Gastroesophageal sphincter (tissue), 4 donors: ENCODE results near the gene SLC6A5. TPM values are rescaled to one million over a fixed set of nuclear protein-coding genes. Genes with fewer than 3 reads are reported as not detected.
"Not testable (repeated sequence)": the region's sequence is repeated elsewhere in the genome, so short reads cannot be mapped to it uniquely, and the experiment has no call there.

Experiments used
- ATAC-seq: fragments of 150-250 bp; one replicate; pipeline ENCODE4 v1.9.1; 2016; ENCODE audit warnings: mild to moderate bottlenecking, moderate library complexity
- H3K27ac ChIP-seq, 4 donors: fragments of 200-600 bp; sonication (generic) in 3 of 4; 1 replicate in 3 of 4; 2 replicates in 1 of 4; pipeline ENCODE4 v1.5.1; 2016 to 2019
- H3K27me3 ChIP-seq: fragments of 200-600 bp; sonication (generic); one replicate; pipeline ENCODE4 v1.5.1; 2019
- H3K36me3 ChIP-seq, 2 donors: fragments of 200-600 bp; sonication (generic); one replicate each; pipeline ENCODE4 v1.5.1; 2019; ENCODE audit warnings: control low read depth in 1 of 2
- H3K4me1 ChIP-seq, 3 donors: fragments of 200-600 bp; sonication (generic); 1 replicate in 2 of 3; 2 replicates in 1 of 3; pipeline ENCODE4 v1.5.1; 2016 to 2019; ENCODE audit warnings: control low read depth in 2 of 3
- H3K4me3 ChIP-seq, 2 donors: fragments of 200-600 bp; sonication (generic); one replicate each; pipeline ENCODE4 v1.5.1; 2019; ENCODE audit warnings: mild to moderate bottlenecking in 1 of 2, moderate library complexity in 1 of 2
- H3K9me3 ChIP-seq, 3 donors: fragments of 200-600 bp; sonication (generic); one replicate each; pipeline ENCODE4 v1.5.1; 2017 to 2019; ENCODE audit warnings: control low read depth in 2 of 3
- EP300 ChIP-seq: sonication (generic); formaldehyde crosslinking; IDR thresholded peaks from one replicate; pipeline ENCODE4 v1.6.1; 2017; ENCODE audit warnings: antibody characterized with exemption, mild to moderate bottlenecking
- POLR2A ChIP-seq, 2 donors: fragments of 450-650 bp; IDR thresholded peaks; one replicate each; pipeline ENCODE4 v1.6.1; 2017; ENCODE audit warnings: antibody characterized with exemption in 2 of 2, mild to moderate bottlenecking in 2 of 2, moderate library complexity in 1 of 2
- POLR2AphosphoS5 ChIP-seq: sonication (generic); formaldehyde crosslinking; IDR thresholded peaks from one replicate; pipeline ENCODE4 v1.6.1; 2017; ENCODE audit warnings: antibody characterized with exemption
- WGBS, 2 donors: methylation state at CpG; one replicate each; pipeline ENCODE4 v1.1.5; 2018; ENCODE audit warnings: low coverage in 1 of 2; 5-methylcytosine and 5-hydroxymethylcytosine counted together
- total RNA-seq, 4 donors: library from RNA; depleted of rRNA; stranded (reverse); fragments of >200 nt; gene quantifications; one replicate each; pipeline ENCODE4 v1.1.0, GENCODE V29; 2016
- TF ChIP-seq, protein P1 (sequence below), 4 experiments: fragments of 200-600 bp in 2 of 4; fragments of 450-650 bp in 2 of 4; sonication (generic) in 1 of 4; IDR thresholded peaks; one replicate each; pipeline ENCODE4 v1.5.1; 2017 to 2019; ENCODE audit warnings: antibody characterized with exemption in 4 of 4, mild to moderate bottlenecking in 2 of 4, moderate library complexity in 2 of 4

SLC6A5 gene
- total RNA-seq, 4 donors from 2014 or later = not detected

DNA sequence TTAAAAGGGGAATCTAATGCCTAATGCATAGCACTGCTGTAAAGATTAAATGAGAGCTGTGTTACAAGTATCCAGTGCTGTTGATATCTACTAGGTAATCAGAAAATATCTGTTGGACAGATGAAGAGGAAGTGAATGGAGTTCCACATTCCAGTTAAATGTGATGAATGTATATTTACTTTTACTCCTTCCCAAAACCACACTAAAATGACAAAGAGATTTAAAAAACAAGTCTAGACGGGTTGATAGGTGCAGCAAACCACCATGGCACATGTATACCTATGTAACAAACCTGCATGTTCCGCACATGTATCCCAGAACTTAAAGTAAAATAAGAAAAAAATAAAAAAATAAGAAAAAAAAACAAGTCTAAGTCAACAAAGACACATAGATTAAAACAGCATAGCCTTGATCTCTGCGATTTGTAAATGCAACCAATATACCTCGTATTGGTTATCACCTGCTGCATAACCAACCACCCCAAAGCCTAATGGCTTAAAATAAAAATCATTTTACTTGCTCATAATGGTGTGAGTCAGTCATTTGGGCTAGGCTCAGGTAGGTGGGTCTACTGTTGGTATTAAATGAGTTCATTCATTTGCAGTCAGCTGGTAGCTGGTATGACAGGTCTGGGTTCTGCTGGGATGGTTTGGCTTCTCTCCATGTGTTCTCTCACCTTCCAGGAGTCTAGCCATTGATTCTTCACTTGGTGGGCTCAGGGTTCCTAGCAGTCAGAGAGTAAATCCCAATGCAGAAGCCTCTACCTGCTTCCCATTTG is 39.7 kb upstream of the SLC6A5 start:
- H3K27me3 ChIP-seq = no peaks in the 10 kb centered on the region
- no peaks in the 10 kb centered on the region for H3K36me3 ChIP-seq
- no peaks in the 10 kb centered on the region for H3K4me1 ChIP-seq
- no peak for ATAC-seq
- H3K27ac ChIP-seq = no peak overlapping the region
- TF ChIP-seq POLR2A (IDR thresholded peaks at IDR 0.05) (no peak), EP300 (no peak), POLR2AphosphoS5 (no peak)
- TF ChIP-seq, protein P1, sequence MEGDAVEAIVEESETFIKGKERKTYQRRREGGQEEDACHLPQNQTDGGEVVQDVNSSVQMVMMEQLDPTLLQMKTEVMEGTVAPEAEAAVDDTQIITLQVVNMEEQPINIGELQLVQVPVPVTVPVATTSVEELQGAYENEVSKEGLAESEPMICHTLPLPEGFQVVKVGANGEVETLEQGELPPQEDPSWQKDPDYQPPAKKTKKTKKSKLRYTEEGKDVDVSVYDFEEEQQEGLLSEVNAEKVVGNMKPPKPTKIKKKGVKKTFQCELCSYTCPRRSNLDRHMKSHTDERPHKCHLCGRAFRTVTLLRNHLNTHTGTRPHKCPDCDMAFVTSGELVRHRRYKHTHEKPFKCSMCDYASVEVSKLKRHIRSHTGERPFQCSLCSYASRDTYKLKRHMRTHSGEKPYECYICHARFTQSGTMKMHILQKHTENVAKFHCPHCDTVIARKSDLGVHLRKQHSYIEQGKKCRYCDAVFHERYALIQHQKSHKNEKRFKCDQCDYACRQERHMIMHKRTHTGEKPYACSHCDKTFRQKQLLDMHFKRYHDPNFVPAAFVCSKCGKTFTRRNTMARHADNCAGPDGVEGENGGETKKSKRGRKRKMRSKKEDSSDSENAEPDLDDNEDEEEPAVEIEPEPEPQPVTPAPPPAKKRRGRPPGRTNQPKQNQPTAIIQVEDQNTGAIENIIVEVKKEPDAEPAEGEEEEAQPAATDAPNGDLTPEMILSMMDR (IDR thresholded peaks at IDR 0.05) = no peak
- H3K9me3 ChIP-seq = peaks cover 0 to 7% (median 0%) of the 10 kb centered on the region in 3 donors
- no peak overlapping the region for H3K4me3 ChIP-seq
- WGBS, 2 donors = 75 to 79% methylated on average over 4 of the region's 4 CpGs

DNA sequence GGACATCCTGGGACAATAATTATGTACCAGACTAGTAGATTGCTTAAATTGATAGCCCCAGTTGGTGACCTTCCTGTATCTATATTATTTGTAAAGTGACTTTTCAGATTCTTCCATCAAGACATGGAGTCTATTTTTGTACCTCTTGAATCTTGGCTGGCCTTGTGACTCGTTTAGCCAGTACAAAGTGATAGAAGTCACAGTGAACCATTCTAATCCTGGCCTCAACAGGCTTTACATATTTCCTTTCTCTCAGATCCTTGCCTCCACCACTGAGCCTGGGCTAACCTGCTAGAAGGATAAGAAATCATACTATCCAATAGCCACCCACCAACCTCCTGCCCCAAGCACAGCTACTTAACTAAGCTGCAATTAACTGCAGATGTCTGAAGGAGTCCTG is 37.5 kb upstream of the SLC6A5 start:
- Histone ChIP-seq H3K36me3 (no peaks in the 10 kb centered on the region), H3K4me3 (no peak overlapping the region), H3K27ac (no peak overlapping the region), H3K4me1 (no peaks in the 10 kb centered on the region), H3K9me3 (no peaks in the 10 kb centered on the region), H3K27me3 (no peaks in the 10 kb centered on the region)
- TF ChIP-seq, protein P1 (IDR thresholded peaks at IDR 0.05) = no peak
- TF ChIP-seq EP300 (no peak), POLR2A (IDR thresholded peaks at IDR 0.05) (no peak), POLR2AphosphoS5 (no peak)
- 50 to 60% methylated on average over 1 of the region's 1 CpG for WGBS, 2 donors
- no peak for ATAC-seq

DNA sequence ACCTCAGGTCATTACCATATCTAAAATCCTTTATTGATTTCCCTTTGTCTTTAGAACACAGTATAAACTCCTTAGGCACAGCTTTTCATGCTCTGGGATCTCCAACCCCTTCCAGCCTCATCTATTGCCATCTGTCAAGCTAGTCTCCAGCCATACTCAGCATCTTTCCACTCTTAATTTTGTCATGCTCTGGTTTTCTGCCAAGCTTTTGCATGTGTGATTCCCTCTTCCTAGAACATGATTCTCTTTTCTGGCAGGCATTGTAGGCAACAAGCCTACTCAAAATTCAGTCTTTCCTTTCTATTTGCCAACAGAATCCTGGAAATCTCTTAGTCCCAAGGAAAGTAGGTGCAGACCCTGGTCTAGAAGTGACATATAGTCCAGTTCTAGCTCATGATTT is 35.5 kb upstream of the SLC6A5 start:
- TF ChIP-seq POLR2AphosphoS5 (no peak), EP300 (no peak), POLR2A (IDR thresholded peaks at IDR 0.05) (no peak)
- TF ChIP-seq, protein P1 (IDR thresholded peaks at IDR 0.05) = no peak
- no peak overlapping the region for H3K27ac ChIP-seq
- H3K27me3 ChIP-seq = no peaks in the 10 kb centered on the region
- no peak overlapping the region for H3K4me3 ChIP-seq
- H3K9me3 ChIP-seq = no peaks in the 10 kb centered on the region
- H3K4me1 ChIP-seq = no peaks in the 10 kb centered on the region
- H3K36me3 ChIP-seq = no peaks in the 10 kb centered on the region
- ATAC-seq = no peak

DNA sequence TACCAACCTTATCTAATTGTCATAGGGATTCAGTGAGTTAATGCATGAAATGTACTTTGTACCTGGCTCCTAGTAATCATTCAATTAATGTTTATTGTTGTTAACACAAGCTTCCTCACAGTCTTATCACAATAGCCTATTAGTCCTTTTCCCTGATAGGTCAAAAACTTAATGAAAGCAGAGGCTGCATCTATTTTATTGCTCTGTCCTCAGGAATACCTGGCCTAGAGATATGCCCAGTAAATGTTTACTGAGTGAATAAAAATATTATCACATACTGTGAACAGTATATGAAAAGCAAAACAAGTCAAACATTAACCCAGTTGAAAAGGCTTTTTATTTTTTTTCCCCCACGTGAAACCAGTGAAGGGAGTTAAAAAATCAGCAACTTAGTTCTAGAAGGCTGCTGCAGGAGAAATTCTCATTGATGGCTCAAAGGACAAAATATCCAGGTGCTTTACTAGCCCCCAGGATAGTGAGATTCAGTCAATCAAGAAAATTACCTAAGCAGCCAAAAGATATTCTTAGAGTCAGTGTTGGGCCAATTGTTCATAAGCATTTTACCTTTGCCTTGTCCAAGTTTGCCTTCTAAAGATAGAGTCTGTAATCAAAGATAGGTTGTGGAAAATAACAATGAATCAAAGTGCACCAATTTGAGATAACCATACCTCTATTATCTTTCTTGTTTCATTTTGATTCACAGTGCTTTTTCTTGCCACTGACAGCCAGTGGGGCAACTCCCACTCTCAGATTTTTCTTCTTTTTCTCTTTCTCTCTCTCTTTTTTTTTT is 34.4 kb upstream of the SLC6A5 start:
- no peak for ATAC-seq

DNA sequence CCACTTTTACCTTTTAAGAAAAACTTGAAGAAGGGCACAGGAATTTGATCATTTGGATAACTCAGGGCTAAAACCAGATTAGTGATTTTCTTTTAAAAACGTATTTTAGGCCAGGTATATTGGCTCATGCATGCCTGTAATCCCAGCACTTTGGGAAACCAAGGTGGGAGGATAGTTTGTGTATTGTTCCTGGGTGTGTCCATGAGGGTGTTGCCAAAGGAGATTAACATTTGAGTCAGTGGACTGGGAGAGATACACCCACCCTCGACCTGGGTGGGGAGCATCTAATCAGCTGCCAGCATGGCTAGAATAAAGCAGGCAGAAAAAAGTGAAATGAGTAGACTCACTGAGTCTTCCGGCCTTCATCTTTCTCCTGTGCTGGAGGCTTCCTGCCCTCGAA is 33.3 kb upstream of the SLC6A5 start:
- ATAC-seq, H3K4me3 ChIP-seq, H3K27me3 ChIP-seq, H3K9me3 ChIP-seq, H3K27ac ChIP-seq, H3K36me3 ChIP-seq, H3K4me1 ChIP-seq: not testable (repeated sequence)
- WGBS, 2 donors = 47 to 53% methylated on average over 3 to 4 of the region's 4 CpGs

More for the DNA sequence above, 34.4 kb upstream of the SLC6A5 start:
- Histone ChIP-seq H3K4me3 (no peak overlapping the region), H3K4me1 (no peaks in the 10 kb centered on the region), H3K9me3 (no peaks in the 10 kb centered on the region), H3K27me3 (no peaks in the 10 kb centered on the region), H3K36me3 (no peaks in the 10 kb centered on the region), H3K27ac (no peak overlapping the region)
- WGBS, 2 donors = 43 to 64% methylated on average over 1 of the region's 1 CpG
- TF ChIP-seq POLR2AphosphoS5 = no peak
- TF ChIP-seq POLR2A (IDR thresholded peaks at IDR 0.05) = no peak
- TF ChIP-seq, protein P1 (IDR thresholded peaks at IDR 0.05) = no peak
- TF ChIP-seq EP300 = no peak
